ENCODE results near the gene SEC16A. TPM values are rescaled to one million over a fixed set of nuclear protein-coding genes. Genes with fewer than 3 reads are reported as not detected.

The SEC16A gene
- total and polyA plus RNA-seq, 2 donors (not counting 3 experiments of a cell fraction or from before 2014, with no cell fraction given), result 34.5 to 80.6 TPM

GRCh38 chr9:136437839-136438547, 44.8 kb downstream of the SEC16A start:
- Histone ChIP-seq H3K4me2 (ENCODE audit: insufficient read depth, low read length) (peak overlapping the region; percentile 67), H3K4me3 (replicated peaks in 1 of 3; ENCODE audit: insufficient read depth in 1 of 3, low read depth in 1 of 3, low read length in 3 of 3) (peak overlapping the region; percentile 33 to 76 (median 66)), H3K79me2 (ENCODE audit: control insufficient read depth, insufficient read depth, low read length) (peaks cover 48% of the 10 kb centered on the region), H3K9me3 (replicated peaks; ENCODE audit: control insufficient read depth, insufficient read depth, low read length) (no peaks in the 10 kb centered on the region), H2AFZ (ENCODE audit: low read depth, low read length) (no peak overlapping the region), H3K36me3 (ENCODE audit: control insufficient read depth in 2 of 2, extremely low read depth in 1 of 2, insufficient read depth in 2 of 2, low read length in 2 of 2) (peaks cover 11 to 17% of the 10 kb centered on the region in 2 experiments), H3K4me1 (ENCODE audit: control insufficient read depth, extremely low read depth, insufficient read depth, low read length) (peaks cover 12% of the 10 kb centered on the region), H3K9me1 (replicated peaks; ENCODE audit: control insufficient read depth, extremely low read depth, insufficient read depth, low read length) (no peaks in the 10 kb centered on the region), H3K27ac (ENCODE audit: insufficient read depth, low read depth, low read length) (peak overlapping the region; percentile 8), H3K27me3 (ENCODE audit: control insufficient read depth in 2 of 2, insufficient read depth in 2 of 2, low read length in 2 of 2) (no peaks in the 10 kb centered on the region), H4K20me1 (replicated peaks; ENCODE audit: control insufficient read depth, extremely low read depth, insufficient read depth, low read length) (no peaks in the 10 kb centered on the region), H3K9ac (replicated peaks; ENCODE audit: extremely low read depth, insufficient read depth, low read length) (peak overlapping the region; percentile 65)
- POLR2A ChIA-PET, result no interaction called here
- FAIRE-seq (peak; percentile 62), DNase-seq (ENCODE audit: low read depth, low spot score) (no peak)
- TF ChIP-seq CTCF (IDR thresholded peaks at IDR 0.05; ENCODE audit: extremely low read depth in 1 of 2, insufficient read depth in 1 of 2, low read depth in 1 of 2, low read length in 2 of 2), result no peak
- no peak for TF ChIP-seq POLR2A (IDR thresholded peaks at IDR 0.05; ENCODE audit: low read depth, low read length)
- TF ChIP-seq EZH2 (IDR thresholded peaks at IDR 0.05; ENCODE audit: borderline replicate concordance, low read depth, low read length, severe bottlenecking), result no peak
- TF ChIP-seq MAX (IDR thresholded peaks at IDR 0.05; ENCODE audit: insufficient read depth, insufficient read length), result no peak
- TF ChIP-seq FOS (IDR thresholded peaks at IDR 0.05; ENCODE audit: borderline replicate concordance, insufficient read depth, low read length), result no peak
- CTCF ChIA-PET, result interaction anchor here (1.4 kb wide), 1 partner anchor 125 kb away, joined by 5 read pairs; no protein-coding TSS in a partner anchor
- no TSS peak for BruUV-seq (replicated peaks)
- intact Hi-C loops (cut with micrococcal nuclease), result loop anchor here (2.0 kb wide), 2 partner anchors 27 to 45 kb away; partner anchors contain the start of genes ENTR1, PMPCA and SEC16A
- dilution Hi-C loops (cut with MboI; ENCODE audit: extremely low pct_ligation_motif_present, low sequenced_read_pairs), result no loop called here

Data from endothelial cell of umbilical vein (primary cell).